GM23338 (cell line): Measurements from ENCODE around the gene ADGB. TPM values are rescaled to one million over a fixed set of nuclear protein-coding genes. Genes with fewer than 3 reads are reported as not detected.

Source experiments
- ATAC-seq: fragments of 200-7000 bp; cut with Tn5 transposase; 3 replicates; pipeline ENCODE4 v1.9.1; 2020
- DNase-seq: peaks from one replicate; pipeline ENCODE4 v3.0.0-alpha.2; 2015; ENCODE audit warnings: low spot score
- H2AFZ ChIP-seq: fragments of 200-600 bp; sonication (generic); 2 replicates; pipeline ENCODE4 v1.8.0; 2016; ENCODE audit warnings: antibody characterized with exemption, mild to moderate bottlenecking, moderate library complexity
- H3F3A ChIP-seq: fragments of 200-600 bp; sonication (generic); replicated peaks from 2 replicates; pipeline ENCODE4 v1.8.0; 2017; ENCODE audit warnings: antibody characterized with exemption, mixed run types, low read depth
- H3K27ac ChIP-seq: fragments of 200-600 bp; sonication (generic); 2 replicates; pipeline ENCODE4 v1.6.1; 2016; ENCODE audit warnings: low read depth
- H3K27me3 ChIP-seq: fragments of 200-600 bp; sonication (generic); 2 replicates; pipeline ENCODE4 v1.8.0; 2016; ENCODE audit warnings: mild to moderate bottlenecking, mixed run types, moderate library complexity; ENCODE audit not compliant: insufficient read depth
- H3K36me3 ChIP-seq: fragments of 200-600 bp; sonication (generic); 2 replicates; pipeline ENCODE4 v1.8.0; 2016; ENCODE audit warnings: mild to moderate bottlenecking; ENCODE audit not compliant: insufficient read depth
- H3K4me1 ChIP-seq: fragments of 200-600 bp; sonication (generic); 2 replicates; pipeline ENCODE4 v1.8.0; 2016; ENCODE audit warnings: mild to moderate bottlenecking, moderate library complexity; ENCODE audit not compliant: insufficient read depth
- H3K4me2 ChIP-seq: fragments of 200-600 bp; sonication (generic); 2 replicates; pipeline ENCODE4 v1.7.1; 2017; ENCODE audit warnings: mixed run types
- H3K4me3 ChIP-seq: fragments of 200-600 bp; sonication (generic); 2 replicates; pipeline ENCODE4 v1.6.1; 2016; ENCODE audit warnings: mixed run types
- H3K79me2 ChIP-seq: fragments of 200-600 bp; sonication (generic); replicated peaks from 2 replicates; pipeline ENCODE4 v1.8.0; 2017; ENCODE audit warnings: mild to moderate bottlenecking; ENCODE audit not compliant: insufficient read depth
- H3K9me2 ChIP-seq: fragments of 200-600 bp; sonication (generic); 2 replicates; pipeline ENCODE4 v1.8.0; 2017; ENCODE audit not compliant: insufficient read depth
- H4K20me1 ChIP-seq: fragments of 200-600 bp; sonication (generic); replicated peaks from 2 replicates; pipeline ENCODE4 v1.8.0; 2017; ENCODE audit warnings: mild to moderate bottlenecking; ENCODE audit not compliant: insufficient read depth
- H3K27ac Mint-ChIP-seq: 2 replicates; pipeline ENCODE4 v1.8.0; 2020; ENCODE audit warnings: inconsistent platforms, mild to moderate bottlenecking, moderate library complexity, mixed read lengths
- H3K27me3 Mint-ChIP-seq: 3 replicates; pipeline ENCODE4 v1.8.0; 2022; ENCODE audit warnings: low read depth, mild to moderate bottlenecking, moderate library complexity, mixed read lengths, inconsistent platforms; ENCODE audit not compliant: insufficient read depth, poor library complexity
- H3K36me3 Mint-ChIP-seq: 3 replicates; pipeline ENCODE4 v1.8.0; 2021; ENCODE audit warnings: low read depth, mild to moderate bottlenecking, inconsistent platforms, moderate library complexity, mixed read lengths
- H3K4me1 Mint-ChIP-seq: 3 replicates; pipeline ENCODE4 v1.8.0; 2020; ENCODE audit warnings: mild to moderate bottlenecking, inconsistent platforms, mixed read lengths
- H3K4me3 Mint-ChIP-seq: 3 replicates; pipeline ENCODE4 v1.8.0; 2021; ENCODE audit warnings: moderate library complexity, mild to moderate bottlenecking, inconsistent platforms, mixed read lengths
- H3K9me3 Mint-ChIP-seq: 3 replicates; pipeline ENCODE4 v1.8.0; 2020; ENCODE audit warnings: moderate library complexity, mild to moderate bottlenecking, inconsistent platforms, mixed read lengths
- CREB1 ChIP-seq: fragments of 250-450 bp; sonication (Bioruptor Pico); IDR thresholded peaks from 2 replicates; pipeline ENCODE4 v1.5.0; 2020; ENCODE audit warnings: low read depth, mild to moderate bottlenecking, moderate library complexity
- EZH2 ChIP-seq: fragments of 200-600 bp; sonication (generic); IDR thresholded peaks from one replicate; pipeline ENCODE4 v1.8.0; 2017; ENCODE audit warnings: antibody characterized with exemption, mild to moderate bottlenecking, low read depth; ENCODE audit not compliant: unreplicated experiment
- EZH2phosphoT487 ChIP-seq: fragments of 200-600 bp; sonication (generic); IDR thresholded peaks from one replicate; pipeline ENCODE4 v1.8.1; 2018; ENCODE audit warnings: antibody characterized with exemption; ENCODE audit not compliant: unreplicated experiment
- JUNB ChIP-seq: IDR thresholded peaks from one replicate; pipeline ENCODE4 v1.6.1; 2016; ENCODE audit warnings: antibody characterized with exemption; ENCODE audit not compliant: unreplicated experiment
- NANOG ChIP-seq: IDR thresholded peaks from 2 replicates; pipeline ENCODE4 v1.6.1; 2016; ENCODE audit warnings: antibody characterized with exemption, borderline replicate concordance
- POLR2AphosphoS5 ChIP-seq: IDR thresholded peaks from 2 replicates; pipeline ENCODE4 v1.6.1; 2016; ENCODE audit warnings: antibody characterized with exemption, low read depth
- ZNF331 ChIP-seq: fragments of 250-450 bp; sonication (Bioruptor Pico); IDR thresholded peaks from 2 replicates; pipeline ENCODE4 v1.5.0; 2020; ENCODE audit warnings: low read depth, mild to moderate bottlenecking, moderate library complexity
- ZNF462 ChIP-seq: fragments of 250-450 bp; sonication (Bioruptor Pico); IDR thresholded peaks from 2 replicates; pipeline ENCODE4 v1.5.0; 2020; ENCODE audit warnings: mild to moderate bottlenecking, moderate library complexity
- polyA plus RNA-seq: library from polyadenylated mRNA; unstranded; fragments of >200 nt; fragmentation: Nextera tagmentation; extraction: Ambion mirVana; gene quantifications from 2 replicates; pipeline ENCODE4 v1.2.1, GENCODE V29; 2016
- total RNA-seq: library from RNA; depleted of rRNA; stranded (reverse); fragments of >200 nt; shearing (Covaris generic); gene quantifications from 2 replicates; pipeline ENCODE4 v1.2.3, GENCODE V29; 2014
- TF ChIP-seq, protein P1 (sequence below), 2 experiments: fragments of 200-600 bp in 1 of 2; sonication (generic) in 1 of 2; conservative IDR thresholded peaks; 2 replicates each; pipeline versions ENCODE4 v1.5.1 to v1.6.1; 2016 to 2017; ENCODE audit warnings: antibody characterized with exemption in 2 of 2, low read depth in 2 of 2, mild to moderate bottlenecking in 2 of 2, moderate library complexity in 1 of 2

Gene ADGB
- total and polyA plus RNA-seq, 2 experiments from 2014 or later = not detected

DNA sequence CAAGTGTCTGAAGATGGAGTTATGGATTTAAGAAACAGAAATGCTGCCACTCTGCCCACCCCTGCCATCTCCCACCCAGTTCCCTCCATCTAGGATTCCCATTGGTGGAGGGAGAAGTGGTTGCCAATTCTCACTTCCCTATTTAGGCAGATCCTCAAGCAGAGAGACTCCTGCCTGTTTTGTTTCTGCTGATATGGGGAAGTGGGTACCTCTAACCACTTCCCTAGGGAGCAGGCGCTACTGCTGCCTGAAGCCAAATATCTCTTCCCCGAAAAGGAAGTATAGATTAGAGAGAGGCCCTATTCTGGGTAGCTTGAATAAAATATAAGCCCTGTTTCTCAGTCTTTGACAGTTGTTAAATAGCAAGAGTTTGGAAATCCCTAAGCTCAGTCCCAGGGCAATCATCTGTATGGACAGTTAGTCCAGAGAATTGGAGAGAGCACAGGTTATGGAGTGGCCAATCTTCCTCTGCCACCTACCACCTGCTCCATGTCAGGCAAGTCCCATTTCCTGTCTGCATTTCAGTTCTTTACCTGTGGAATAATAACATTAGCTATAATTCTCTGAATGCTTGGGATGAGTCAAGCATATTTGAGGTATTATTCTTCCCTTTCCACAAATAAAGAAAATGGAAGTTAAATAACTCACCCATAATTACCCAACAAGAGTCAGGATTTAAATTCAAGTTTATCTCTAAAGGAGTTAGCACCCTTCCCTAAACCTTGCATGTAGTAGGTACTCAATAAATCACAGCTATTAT is 2.6 kb upstream of the ADGB start:
- Mint-ChIP-seq H3K9me3 (no peaks in the 10 kb centered on the region), H3K27ac (no peak overlapping the region), H3K27me3 (peaks cover 4% of the 10 kb centered on the region), H3K36me3 (no peaks in the 10 kb centered on the region), H3K4me3 (no peak overlapping the region), H3K4me1 (peaks cover 4% of the 10 kb centered on the region)
- TF ChIP-seq, protein P1, sequence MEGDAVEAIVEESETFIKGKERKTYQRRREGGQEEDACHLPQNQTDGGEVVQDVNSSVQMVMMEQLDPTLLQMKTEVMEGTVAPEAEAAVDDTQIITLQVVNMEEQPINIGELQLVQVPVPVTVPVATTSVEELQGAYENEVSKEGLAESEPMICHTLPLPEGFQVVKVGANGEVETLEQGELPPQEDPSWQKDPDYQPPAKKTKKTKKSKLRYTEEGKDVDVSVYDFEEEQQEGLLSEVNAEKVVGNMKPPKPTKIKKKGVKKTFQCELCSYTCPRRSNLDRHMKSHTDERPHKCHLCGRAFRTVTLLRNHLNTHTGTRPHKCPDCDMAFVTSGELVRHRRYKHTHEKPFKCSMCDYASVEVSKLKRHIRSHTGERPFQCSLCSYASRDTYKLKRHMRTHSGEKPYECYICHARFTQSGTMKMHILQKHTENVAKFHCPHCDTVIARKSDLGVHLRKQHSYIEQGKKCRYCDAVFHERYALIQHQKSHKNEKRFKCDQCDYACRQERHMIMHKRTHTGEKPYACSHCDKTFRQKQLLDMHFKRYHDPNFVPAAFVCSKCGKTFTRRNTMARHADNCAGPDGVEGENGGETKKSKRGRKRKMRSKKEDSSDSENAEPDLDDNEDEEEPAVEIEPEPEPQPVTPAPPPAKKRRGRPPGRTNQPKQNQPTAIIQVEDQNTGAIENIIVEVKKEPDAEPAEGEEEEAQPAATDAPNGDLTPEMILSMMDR (conservative IDR thresholded peaks at IDR 0.05; ENCODE audit: low read depth in 2 of 2) = no peak
- TF ChIP-seq JUNB = no peak
- TF ChIP-seq EZH2 = no peak
- TF ChIP-seq EZH2phosphoT487 = no peak
- no peak for TF ChIP-seq ZNF331 (CRISPR knock-in tag)
- TF ChIP-seq NANOG = no peak
- DNase-seq = no peak
- Histone ChIP-seq H2AFZ (no peak overlapping the region; the same call in 1 of the 2 replicates), H3K79me2 (no peaks in the 10 kb centered on the region), H3K36me3 (no peaks in the 10 kb centered on the region), H3F3A (no peaks in the 10 kb centered on the region), H3K9me2 (no peaks in the 10 kb centered on the region), H4K20me1 (no peaks in the 10 kb centered on the region), H3K4me1 (peaks cover 7% of the 10 kb centered on the region; the same call in 1 of the 2 replicates), H3K27ac (no peak overlapping the region), H3K27me3 (no peaks in the 10 kb centered on the region), H3K4me2 (no peak overlapping the region), H3K4me3 (no peak overlapping the region)
- ATAC-seq = no peak

- no peaks in the 10 kb centered on the region for H4K20me1 ChIP-seq
- no peak for ATAC-seq
- H3K4me1 Mint-ChIP-seq = peaks cover 4% of the 10 kb centered on the region
- TF ChIP-seq, protein P1 (conservative IDR thresholded peaks at IDR 0.05; ENCODE audit: low read depth in 2 of 2) = no peak
- TF ChIP-seq EZH2 = no peak
- TF ChIP-seq CREB1 (CRISPR knock-in tag) = no peak
- TF ChIP-seq POLR2AphosphoS5 = no peak
- TF ChIP-seq ZNF462 (CRISPR knock-in tag) = no peak
- no peak for TF ChIP-seq ZNF331 (CRISPR knock-in tag)
Observed at GRCh38 chr6:146601352-146601751, 2.6 kb downstream of the ADGB start.

More at GRCh38 chr6:146601352-146601751, 2.6 kb downstream of the ADGB start:
- DNase-seq = no peak
- Histone ChIP-seq H2AFZ (no peak overlapping the region), H3K36me3 (no peaks in the 10 kb centered on the region), H3K4me1 (peaks cover 7% of the 10 kb centered on the region; the same call in 1 of the 2 replicates), H3K4me3 (no peak overlapping the region), H3K4me2 (no peak overlapping the region), H3K27me3 (no peaks in the 10 kb centered on the region), H3K27ac (no peak overlapping the region), H3F3A (no peaks in the 10 kb centered on the region), H3K9me2 (no peaks in the 10 kb centered on the region), H3K79me2 (no peaks in the 10 kb centered on the region)
- no peak overlapping the region for H3K4me3 Mint-ChIP-seq
- H3K36me3 Mint-ChIP-seq = no peaks in the 10 kb centered on the region
- H3K27ac Mint-ChIP-seq = no peak overlapping the region
- peaks cover 4% of the 10 kb centered on the region for H3K27me3 Mint-ChIP-seq
- H3K9me3 Mint-ChIP-seq = no peaks in the 10 kb centered on the region
